ENCODE data around the gene RFC4. TPM values are rescaled to one million over a fixed set of nuclear protein-coding genes. Genes with fewer than 3 reads are reported as not detected.

The RFC4 gene
- total and polyA plus RNA-seq, 2 donors (not counting 3 experiments of a cell fraction or from before 2014, with no cell fraction given), result 6.2 to 33.7 TPM

- Histone ChIP-seq H3K9me1 (replicated peaks; ENCODE audit: control insufficient read depth, extremely low read depth, insufficient read depth, low read length) (no peaks in the 10 kb centered on the region), H3K9me3 (replicated peaks; ENCODE audit: control insufficient read depth, insufficient read depth, low read length) (no peaks in the 10 kb centered on the region), H3K4me2 (ENCODE audit: insufficient read depth, low read length) (no peak overlapping the region), H3K79me2 (ENCODE audit: control insufficient read depth, insufficient read depth, low read length) (no peaks in the 10 kb centered on the region), H2AFZ (ENCODE audit: low read depth, low read length) (no peak overlapping the region), H3K27me3 (ENCODE audit: control insufficient read depth in 2 of 2, insufficient read depth in 2 of 2, low read length in 2 of 2) (no peaks in the 10 kb centered on the region), H4K20me1 (replicated peaks; ENCODE audit: control insufficient read depth, extremely low read depth, insufficient read depth, low read length) (no peaks in the 10 kb centered on the region), H3K4me1 (ENCODE audit: control insufficient read depth, extremely low read depth, insufficient read depth, low read length) (no peaks in the 10 kb centered on the region), H3K4me3 (replicated peaks in 1 of 3; ENCODE audit: insufficient read depth in 1 of 3, low read depth in 1 of 3, low read length in 3 of 3) (no peak overlapping the region), H3K27ac (ENCODE audit: insufficient read depth, low read depth, low read length) (no peak overlapping the region), H3K36me3 (ENCODE audit: control insufficient read depth in 2 of 2, extremely low read depth in 1 of 2, insufficient read depth in 2 of 2, low read length in 2 of 2) (no peaks in the 10 kb centered on the region), H3K9ac (replicated peaks; ENCODE audit: extremely low read depth, insufficient read depth, low read length) (no peak overlapping the region)
- TF ChIP-seq JUN (IDR thresholded peaks at IDR 0.05; ENCODE audit: borderline replicate concordance, insufficient read depth, insufficient read length, low read depth) (no peak), CTCF (IDR thresholded peaks at IDR 0.05; ENCODE audit: extremely low read depth in 1 of 2, insufficient read depth in 1 of 2, low read depth in 1 of 2, low read length in 2 of 2) (no peak), EZH2 (IDR thresholded peaks at IDR 0.05; ENCODE audit: borderline replicate concordance, low read depth, low read length, severe bottlenecking) (no peak), MAX (IDR thresholded peaks at IDR 0.05; ENCODE audit: insufficient read depth, insufficient read length) (no peak), POLR2A (IDR thresholded peaks at IDR 0.05; ENCODE audit: low read depth, low read length) (no peak), FOS (IDR thresholded peaks at IDR 0.05; ENCODE audit: borderline replicate concordance, insufficient read depth, low read length) (no peak), GATA2 (IDR thresholded peaks at IDR 0.05; ENCODE audit: insufficient read depth, insufficient read length, low read depth, low read length) (no peak), POLR2AphosphoS5 (IDR thresholded peaks at IDR 0.05; ENCODE audit: insufficient read depth, low read depth, low read length) (no peak), MYC (IDR thresholded peaks at IDR 0.05; ENCODE audit: low read depth, low read length) (no peak)
- FAIRE-seq, result no peak
- DNase-seq (ENCODE audit: low read depth, low spot score), result no peak
- POLR2A ChIA-PET, result interaction anchor here (0.6 kb wide), 1 partner anchor 44 kb away, joined by 6 read pairs; no protein-coding TSS in a partner anchor
- intact Hi-C loops (cut with micrococcal nuclease) (loop anchor here (5.0 kb wide), 1 partner anchor 172 kb away; no protein-coding TSS in a partner anchor), dilution Hi-C loops (cut with MboI; ENCODE audit: extremely low pct_ligation_motif_present, low sequenced_read_pairs) (no loop called here)
- no TSS peak for BruUV-seq (replicated peaks)
- CTCF ChIA-PET, result interaction anchor here (0.9 kb wide), 1 partner anchor 86 kb away, joined by 3 read pairs; no protein-coding TSS in a partner anchor
These were observed 39.5 kb upstream of the RFC4 start for GRCh38 chr3:186845756-186846155.

Measured in endothelial cell of umbilical vein (primary cell).